ENCODE data around the gene DOCK3. TPM values are rescaled to one million over a fixed set of nuclear protein-coding genes. Genes with fewer than 3 reads are reported as not detected.
"Not testable (repeated sequence)": the region's sequence is repeated elsewhere in the genome, so short reads cannot be mapped to it uniquely, and the experiment has no call there.

DOCK3 gene
- total RNA-seq, 1 experiment from 2014 or later: 0.15 TPM

- POLR2A ChIA-PET (ENCODE audit: unreplicated experiment): no interaction called here
- H3K27ac ChIP-seq (ENCODE audit: low read length): no peak overlapping the region
- TF ChIP-seq CTCF (conservative IDR thresholded peaks at IDR 0.05; ENCODE audit: low read depth, low read length) (no peak), EZH2phosphoT487 (IDR thresholded peaks at IDR 0.05; ENCODE audit: borderline replicate concordance, low read length) (no peak), EZH2 (IDR thresholded peaks at IDR 0.05; ENCODE audit: low read length, unreplicated experiment) (no peak)
- no TSS peak for BruUV-seq (replicated peaks)
- no peaks in the 10 kb centered on the region for H3K4me1 ChIP-seq (ENCODE audit: insufficient read depth, low read length)
- H4K20me1 ChIP-seq (ENCODE audit: low read length): no peaks in the 10 kb centered on the region
- H3K9ac ChIP-seq (ENCODE audit: low read length): no peak overlapping the region
- H3F3A ChIP-seq (ENCODE audit: low read length, unreplicated experiment): no peaks in the 10 kb centered on the region
- ATAC-seq (no peak), DNase-seq (no peak)
- no peak overlapping the region for H2AFZ ChIP-seq (ENCODE audit: low read length)
- H3K4me3 ChIP-seq (ENCODE audit: low read length): no peak overlapping the region
- intact Hi-C loops (cut with micrococcal nuclease): no loop called here
- no peaks in the 10 kb centered on the region for H3K36me3 ChIP-seq (ENCODE audit: low read depth, low read length)
- CTCF ChIA-PET: no interaction called here
- no peaks in the 10 kb centered on the region for H3K79me2 ChIP-seq (ENCODE audit: low read length)
- no peak overlapping the region for H3K4me2 ChIP-seq (ENCODE audit: low read length)
- no peaks in the 10 kb centered on the region for H3K9me3 ChIP-seq (ENCODE audit: low read length)
- peaks cover 18% of the 10 kb centered on the region; the same call in 1 of the 2 replicates for H3K27me3 ChIP-seq (ENCODE audit: low read length)
- no peaks in the 10 kb centered on the region for H3K9me2 ChIP-seq (replicated peaks; ENCODE audit: low read length)
These were observed 238.0 kb downstream of the DOCK3 start for GRCh38 chr3:50912746-50913145.

GRCh38 chr3:50913260-50913659, 238.5 kb downstream of the DOCK3 start:
- Histone ChIP-seq H4K20me1 (ENCODE audit: low read length) (no peaks in the 10 kb centered on the region), H3K4me1 (ENCODE audit: insufficient read depth, low read length) (no peaks in the 10 kb centered on the region), H3K9me3 (ENCODE audit: low read length) (no peaks in the 10 kb centered on the region), H3K79me2 (ENCODE audit: low read length) (no peaks in the 10 kb centered on the region), H3K27ac (ENCODE audit: low read length) (no peak overlapping the region), H3F3A (ENCODE audit: low read length, unreplicated experiment) (no peaks in the 10 kb centered on the region), H3K9me2 (replicated peaks; ENCODE audit: low read length) (no peaks in the 10 kb centered on the region), H3K4me3 (ENCODE audit: low read length) (no peak overlapping the region), H3K4me2 (ENCODE audit: low read length) (no peak overlapping the region), H2AFZ (ENCODE audit: low read length) (no peak overlapping the region), H3K36me3 (ENCODE audit: low read depth, low read length) (no peaks in the 10 kb centered on the region), H3K27me3 (ENCODE audit: low read length) (peaks cover 17% of the 10 kb centered on the region; the same call in 1 of the 2 replicates), H3K9ac (ENCODE audit: low read length) (no peak overlapping the region)
- ChIA-PET POLR2A (ENCODE audit: unreplicated experiment) (no interaction called here), CTCF (no interaction called here)
- peak; percentile 42 for DNase-seq
- BruUV-seq (replicated peaks): no TSS peak
- no peak for ATAC-seq
- intact Hi-C loops (cut with micrococcal nuclease): no loop called here
- TF ChIP-seq EZH2 (IDR thresholded peaks at IDR 0.05; ENCODE audit: low read length, unreplicated experiment) (no peak), CTCF (conservative IDR thresholded peaks at IDR 0.05; ENCODE audit: low read depth, low read length) (no peak), EZH2phosphoT487 (IDR thresholded peaks at IDR 0.05; ENCODE audit: borderline replicate concordance, low read length) (no peak)

- H3K4me3 ChIP-seq (ENCODE audit: low read length); intact Hi-C loops (cut with micrococcal nuclease); H3K9ac ChIP-seq (ENCODE audit: low read length); H3K36me3 ChIP-seq (ENCODE audit: low read depth, low read length); H3F3A ChIP-seq (ENCODE audit: low read length, unreplicated experiment); H3K4me1 ChIP-seq (ENCODE audit: insufficient read depth, low read length); H3K9me2 ChIP-seq (replicated peaks; ENCODE audit: low read length); CTCF ChIA-PET; H2AFZ ChIP-seq (ENCODE audit: low read length); H3K79me2 ChIP-seq (ENCODE audit: low read length); DNase-seq; H3K27ac ChIP-seq (ENCODE audit: low read length); H3K9me3 ChIP-seq (ENCODE audit: low read length); POLR2A ChIA-PET (ENCODE audit: unreplicated experiment); H4K20me1 ChIP-seq (ENCODE audit: low read length); BruUV-seq (replicated peaks); H3K4me2 ChIP-seq (ENCODE audit: low read length); ATAC-seq: not testable (repeated sequence)
- peaks cover 38% of the 10 kb centered on the region for H3K27me3 ChIP-seq (ENCODE audit: low read length)
These were observed 247.3 kb downstream of the DOCK3 start for GRCh38 chr3:50922071-50922470.

Measured in PC-3 (cell line).